Measurements from ENCODE around the gene TIGD6.

TIGD6 gene

GRCh38 chr5:150021491-150022157 lies 21.2 kb upstream of the TIGD6 start:
- Histone ChIP-seq H3K9ac (no peak overlapping the region), H3K9me3 (no peaks in the 10 kb centered on the region), H3K4me1 (peaks cover 31% of the 10 kb centered on the region), H3K4me2 (no peak overlapping the region; the same call in 1 of the 2 replicates), H4K20me1 (peaks cover 9% of the 10 kb centered on the region; the same call in 1 of the 2 replicates), H3K36me3 (peaks cover 96% of the 10 kb centered on the region), H3K27ac (no peak overlapping the region), H3K27me3 (no peaks in the 10 kb centered on the region), H3K4me3 (no peak overlapping the region)
- TF ChIP-seq Cebpa-rat (IDR thresholded peaks at IDR 0.05): no peak

DNA sequence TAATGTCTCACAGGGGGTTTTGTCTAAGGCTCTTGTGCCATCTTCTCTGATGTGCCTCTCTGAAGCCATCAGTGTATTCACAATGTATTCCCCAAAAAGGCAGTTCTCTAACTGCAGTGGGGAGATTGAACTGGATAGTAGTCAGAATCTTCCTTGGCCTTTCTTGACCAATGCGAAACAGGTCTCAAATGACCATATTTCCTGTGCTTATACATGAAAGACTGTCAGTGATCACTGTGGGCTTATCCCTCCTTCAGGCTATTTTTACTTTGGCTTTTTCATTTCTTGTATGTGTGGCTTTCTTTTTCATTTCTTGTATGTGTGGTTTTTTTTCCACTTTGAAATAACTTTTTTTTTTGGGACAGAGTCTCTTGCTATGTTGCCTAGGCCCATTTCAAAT lies 19.8 kb upstream of the TIGD6 start:
- Histone ChIP-seq H3K27ac (no peak overlapping the region), H3K9ac (no peak overlapping the region), H3K4me3 (no peak overlapping the region), H4K20me1 (peaks cover 9% of the 10 kb centered on the region; the same call in 1 of the 2 replicates), H3K4me2 (no peak overlapping the region), H3K9me3 (peaks cover 13% of the 10 kb centered on the region), H3K36me3 (peaks cover 94% of the 10 kb centered on the region), H3K4me1 (peaks cover 31% of the 10 kb centered on the region), H3K27me3 (no peaks in the 10 kb centered on the region)
- no peak for TF ChIP-seq Cebpa-rat (IDR thresholded peaks at IDR 0.05)

DNA sequence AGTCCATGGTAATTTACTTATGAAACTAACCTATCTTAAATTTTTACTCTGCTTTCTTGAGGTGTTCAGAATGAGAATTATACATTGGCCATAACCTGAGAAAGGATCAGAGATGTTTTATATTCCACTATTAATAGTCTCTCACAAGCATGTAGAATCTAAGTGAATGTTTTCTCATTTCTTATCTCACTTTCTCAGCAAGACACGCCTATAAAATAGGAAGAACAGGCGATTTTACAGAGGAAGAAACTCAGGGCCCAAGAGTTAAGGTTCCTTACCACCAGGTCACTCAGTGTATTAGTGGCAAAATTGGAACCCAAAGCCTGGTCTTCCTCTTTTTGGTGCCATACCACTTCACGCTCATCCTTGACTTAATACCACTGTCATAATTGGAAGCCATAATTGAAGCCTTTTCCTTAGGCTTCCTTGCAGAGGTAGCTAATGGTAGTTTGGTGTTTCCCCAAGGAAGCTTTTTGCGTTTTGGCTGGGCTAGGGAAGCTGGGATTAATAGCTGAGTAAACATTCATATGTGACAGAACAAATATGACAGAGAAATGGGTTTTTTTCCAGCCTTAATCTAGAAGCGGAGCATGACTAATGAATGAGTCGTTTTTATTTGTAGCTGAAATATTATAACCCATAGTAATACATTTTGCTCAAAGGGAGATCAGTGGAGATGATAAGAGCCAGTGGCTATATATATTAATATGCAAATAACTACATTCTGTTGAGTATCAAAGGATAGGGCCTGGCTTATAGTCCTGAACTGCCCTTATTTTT lies 17.0 kb upstream of the TIGD6 start:
- peaks cover 29% of the 10 kb centered on the region for H3K9me3 ChIP-seq
- H3K36me3 ChIP-seq: peaks cover 97% of the 10 kb centered on the region

GRCh38 chr5:150016537-150016936 lies 16.1 kb upstream of the TIGD6 start:
- no peaks in the 10 kb centered on the region for H4K20me1 ChIP-seq
- H3K4me3 ChIP-seq: no peak overlapping the region
- H3K4me1 ChIP-seq: no peaks in the 10 kb centered on the region
- H3K4me2 ChIP-seq: no peak overlapping the region
- H3K27me3 ChIP-seq: no peaks in the 10 kb centered on the region
- peaks cover 29% of the 10 kb centered on the region for H3K9me3 ChIP-seq
- no peak overlapping the region for H3K9ac ChIP-seq
- TF ChIP-seq Cebpa-rat (IDR thresholded peaks at IDR 0.05): no peak
- H3K27ac ChIP-seq: no peak overlapping the region
- peaks cover 97% of the 10 kb centered on the region for H3K36me3 ChIP-seq

More for the DNA sequence above, 17.0 kb upstream of the TIGD6 start:
- Histone ChIP-seq H4K20me1 (no peaks in the 10 kb centered on the region), H3K4me1 (peaks cover 8% of the 10 kb centered on the region), H3K27ac (no peak overlapping the region), H3K4me2 (no peak overlapping the region), H3K27me3 (no peaks in the 10 kb centered on the region), H3K9ac (no peak overlapping the region), H3K4me3 (no peak overlapping the region)
- TF ChIP-seq Cebpa-rat (IDR thresholded peaks at IDR 0.05): no peak

- Histone ChIP-seq H3K27ac (no peak overlapping the region), H3K4me1 (no peaks in the 10 kb centered on the region), H3K36me3 (peaks cover 97% of the 10 kb centered on the region), H3K4me3 (peak overlapping the region; percentile 22; the same call in 1 of the 2 replicates), H3K27me3 (no peaks in the 10 kb centered on the region), H3K9me3 (peaks cover 29% of the 10 kb centered on the region), H4K20me1 (peaks cover 8% of the 10 kb centered on the region; the same call in 1 of the 2 replicates), H3K4me2 (no peak overlapping the region), H3K9ac (no peak overlapping the region)
- TF ChIP-seq Cebpa-rat (IDR thresholded peaks at IDR 0.05): no peak
These were observed 15.0 kb upstream of the TIGD6 start for GRCh38 chr5:150015415-150015814.

- H3K9ac ChIP-seq: no peak overlapping the region
- H3K4me2 ChIP-seq: no peak overlapping the region
- H4K20me1 ChIP-seq: peaks cover 15% of the 10 kb centered on the region; the same call in 1 of the 2 replicates
- H3K4me3 ChIP-seq: no peak overlapping the region
- H3K9me3 ChIP-seq: peaks cover 29% of the 10 kb centered on the region
- TF ChIP-seq Cebpa-rat (IDR thresholded peaks at IDR 0.05): no peak
- H3K36me3 ChIP-seq: peaks cover 97% of the 10 kb centered on the region
- no peaks in the 10 kb centered on the region for H3K27me3 ChIP-seq
- no peak overlapping the region for H3K27ac ChIP-seq
- H3K4me1 ChIP-seq: no peaks in the 10 kb centered on the region
These were observed 14.0 kb upstream of the TIGD6 start for GRCh38 chr5:150014456-150014855.

DNA sequence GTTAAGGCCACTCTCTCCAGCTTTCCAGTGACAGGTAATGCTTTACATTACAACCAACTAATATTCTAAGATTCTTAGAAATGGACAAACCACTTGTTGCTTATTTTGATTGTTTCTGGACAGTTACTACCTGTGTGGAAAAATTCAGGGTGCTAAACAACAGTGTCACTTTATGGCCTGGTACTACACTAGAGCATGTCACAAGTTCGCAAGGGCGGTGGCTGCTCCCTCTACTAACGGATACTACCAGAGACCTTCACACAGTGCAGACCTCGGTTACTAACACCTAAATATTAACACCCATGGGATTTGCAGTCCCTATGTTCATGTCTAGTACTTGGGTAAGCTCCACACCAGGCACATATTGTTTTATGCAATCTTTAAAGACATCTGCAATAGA lies 13.5 kb upstream of the TIGD6 start:
- TF ChIP-seq Cebpa-rat (IDR thresholded peaks at IDR 0.05): no peak
- no peak overlapping the region for H3K4me3 ChIP-seq

GRCh38 chr5:150009671-150010387 lies 9.4 kb upstream of the TIGD6 start:
- no peak for TF ChIP-seq Cebpa-rat (IDR thresholded peaks at IDR 0.05)
- H3K27me3 ChIP-seq: no peaks in the 10 kb centered on the region
- H3K4me3 ChIP-seq: no peak overlapping the region
- peaks cover 59% of the 10 kb centered on the region for H4K20me1 ChIP-seq
- peaks cover 12% of the 10 kb centered on the region for H3K9me3 ChIP-seq
- H3K4me1 ChIP-seq: peaks cover 6% of the 10 kb centered on the region
- no peak overlapping the region for H3K9ac ChIP-seq
- no peak overlapping the region for H3K27ac ChIP-seq
- H3K36me3 ChIP-seq: peaks cover 100% of the 10 kb centered on the region
- no peak overlapping the region for H3K4me2 ChIP-seq

More for the DNA sequence above, 13.5 kb upstream of the TIGD6 start:
- Histone ChIP-seq H3K27me3 (no peaks in the 10 kb centered on the region), H3K27ac (no peak overlapping the region), H4K20me1 (peaks cover 20% of the 10 kb centered on the region; the same call in 1 of the 2 replicates), H3K36me3 (peaks cover 97% of the 10 kb centered on the region), H3K9ac (no peak overlapping the region), H3K4me1 (no peaks in the 10 kb centered on the region), H3K4me2 (no peak overlapping the region), H3K9me3 (peaks cover 29% of the 10 kb centered on the region)

- Histone ChIP-seq H3K27me3 (no peaks in the 10 kb centered on the region), H4K20me1 (peaks cover 87% of the 10 kb centered on the region), H3K36me3 (peaks cover 94% of the 10 kb centered on the region)
These were observed 6.6 kb upstream of the TIGD6 start for GRCh38 chr5:150007050-150007449.

More at GRCh38 chr5:150007050-150007449, 6.6 kb upstream of the TIGD6 start:
- H3K9me3 ChIP-seq: no peaks in the 10 kb centered on the region
- H3K27ac ChIP-seq: no peak overlapping the region
- H3K4me1 ChIP-seq: peaks cover 20% of the 10 kb centered on the region
- no peak for TF ChIP-seq Cebpa-rat (IDR thresholded peaks at IDR 0.05)
- H3K4me3 ChIP-seq: no peak overlapping the region
- no peak overlapping the region for H3K4me2 ChIP-seq
- H3K9ac ChIP-seq: no peak overlapping the region

Data from BLaER1 (cell line).